ENCODE measurements around the gene KIF21A.

- TF ChIP-seq CTCF (conservative IDR thresholded peaks at IDR 0.05; ENCODE audit: low read depth, low read length) (no peak), EZH2 (IDR thresholded peaks at IDR 0.05; ENCODE audit: borderline replicate concordance, low read depth, low read length, poor library complexity, severe bottlenecking) (no peak)
These were observed 11.1 kb downstream of the KIF21A start for GRCh38 chr12:39431797-39432196.
